Fibroblast of pulmonary artery (primary cell): ENCODE results near the gene EID3.

Experiments
- DNase-seq: peaks from one replicate; pipeline ENCODE4 v3.0.0-alpha.2; 2010; ENCODE audit warnings: low read depth
- H3K4me3 ChIP-seq: replicated peaks from 2 replicates; pipeline ENCODE4 v1.5.1; 2011; ENCODE audit warnings: low read depth, mild to moderate bottlenecking, control low read depth, low read length, moderate library complexity
- TF ChIP-seq, protein P1 (sequence below): IDR thresholded peaks from 2 replicates; pipeline ENCODE4 v1.5.1; 2011; ENCODE audit warnings: mild to moderate bottlenecking, control low read depth, low read length, inconsistent platforms; ENCODE audit errors: missing control alignments

EID3 gene

DNA sequence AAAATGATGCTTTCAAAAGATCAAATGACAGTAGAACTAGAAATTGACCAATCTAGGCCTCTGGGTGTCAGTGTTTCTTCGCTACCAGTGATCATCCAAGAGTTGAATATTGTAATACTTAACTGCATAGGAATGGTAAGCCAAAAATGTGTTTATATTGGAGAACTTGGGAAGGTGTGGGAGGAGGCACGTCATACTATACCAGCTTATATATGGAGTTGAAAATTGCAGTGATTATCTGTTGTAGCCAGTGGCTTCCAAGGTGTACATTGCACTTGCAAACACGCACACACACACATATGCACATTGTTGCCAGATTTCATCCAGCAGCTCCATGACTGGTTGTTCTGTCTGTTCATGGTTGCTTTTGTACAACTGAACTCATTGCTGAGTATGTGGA lies 36.1 kb downstream of the EID3 start:
- no peak for DNase-seq
- H3K4me3 ChIP-seq, result no peak overlapping the region
- TF ChIP-seq, protein P1, sequence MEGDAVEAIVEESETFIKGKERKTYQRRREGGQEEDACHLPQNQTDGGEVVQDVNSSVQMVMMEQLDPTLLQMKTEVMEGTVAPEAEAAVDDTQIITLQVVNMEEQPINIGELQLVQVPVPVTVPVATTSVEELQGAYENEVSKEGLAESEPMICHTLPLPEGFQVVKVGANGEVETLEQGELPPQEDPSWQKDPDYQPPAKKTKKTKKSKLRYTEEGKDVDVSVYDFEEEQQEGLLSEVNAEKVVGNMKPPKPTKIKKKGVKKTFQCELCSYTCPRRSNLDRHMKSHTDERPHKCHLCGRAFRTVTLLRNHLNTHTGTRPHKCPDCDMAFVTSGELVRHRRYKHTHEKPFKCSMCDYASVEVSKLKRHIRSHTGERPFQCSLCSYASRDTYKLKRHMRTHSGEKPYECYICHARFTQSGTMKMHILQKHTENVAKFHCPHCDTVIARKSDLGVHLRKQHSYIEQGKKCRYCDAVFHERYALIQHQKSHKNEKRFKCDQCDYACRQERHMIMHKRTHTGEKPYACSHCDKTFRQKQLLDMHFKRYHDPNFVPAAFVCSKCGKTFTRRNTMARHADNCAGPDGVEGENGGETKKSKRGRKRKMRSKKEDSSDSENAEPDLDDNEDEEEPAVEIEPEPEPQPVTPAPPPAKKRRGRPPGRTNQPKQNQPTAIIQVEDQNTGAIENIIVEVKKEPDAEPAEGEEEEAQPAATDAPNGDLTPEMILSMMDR, result no peak

DNA sequence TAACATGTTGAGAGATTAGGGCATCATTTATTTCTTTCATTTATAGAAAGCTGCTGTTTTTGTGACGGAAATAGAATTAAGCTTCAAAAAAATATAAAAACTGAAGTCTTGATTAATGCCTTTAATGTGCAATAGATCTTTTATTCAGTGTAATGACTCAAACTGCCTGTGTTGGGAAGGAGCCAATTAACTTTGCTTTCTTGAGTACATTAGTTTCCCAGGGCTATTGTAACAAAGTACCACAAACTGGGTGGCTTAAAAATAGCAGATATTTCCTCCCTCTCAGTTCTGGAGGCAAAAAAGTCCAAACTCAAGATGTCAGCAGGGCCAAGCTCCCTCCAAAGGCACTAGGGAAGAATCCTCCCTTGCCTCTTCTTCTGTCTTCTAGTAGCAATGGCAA lies 36.6 kb downstream of the EID3 start:
- TF ChIP-seq, protein P1, result no peak
- no peak overlapping the region for H3K4me3 ChIP-seq
- peak; percentile 56 for DNase-seq

DNA sequence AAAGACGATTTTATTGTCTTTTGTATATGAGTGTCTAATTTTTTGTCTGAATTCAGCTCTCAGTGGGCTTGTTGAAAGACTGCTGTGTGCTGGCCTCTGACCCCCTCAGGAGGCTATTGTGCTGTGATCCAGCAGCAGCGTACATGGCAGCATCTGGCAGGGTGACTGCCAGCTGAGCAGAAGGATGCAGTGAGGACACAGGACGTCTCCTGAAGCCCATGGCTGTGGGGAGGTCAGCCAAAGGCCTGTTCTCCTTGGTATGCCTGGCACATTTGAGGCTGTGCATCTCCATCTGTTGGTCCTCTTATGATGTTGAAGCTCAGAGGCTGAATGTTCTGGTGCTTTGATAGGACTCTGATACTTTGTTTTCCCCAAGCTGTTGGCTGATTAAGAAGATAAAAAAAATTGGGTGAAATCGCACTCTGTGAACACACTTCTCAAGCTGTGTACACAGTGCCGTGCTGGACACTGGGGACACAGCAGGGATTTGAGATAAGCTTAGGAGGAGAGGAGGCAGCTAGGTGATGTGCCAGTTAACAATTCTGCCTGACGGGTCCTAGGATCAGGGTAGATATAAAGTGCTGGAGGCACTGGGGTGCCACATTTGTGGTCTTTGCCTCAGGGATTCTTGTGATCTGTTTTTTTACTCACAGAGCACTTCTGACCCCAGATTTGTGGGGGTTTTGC lies 37.5 kb downstream of the EID3 start:
- DNase-seq, result no peak
- TF ChIP-seq, protein P1, result no peak
- no peak overlapping the region for H3K4me3 ChIP-seq

DNA sequence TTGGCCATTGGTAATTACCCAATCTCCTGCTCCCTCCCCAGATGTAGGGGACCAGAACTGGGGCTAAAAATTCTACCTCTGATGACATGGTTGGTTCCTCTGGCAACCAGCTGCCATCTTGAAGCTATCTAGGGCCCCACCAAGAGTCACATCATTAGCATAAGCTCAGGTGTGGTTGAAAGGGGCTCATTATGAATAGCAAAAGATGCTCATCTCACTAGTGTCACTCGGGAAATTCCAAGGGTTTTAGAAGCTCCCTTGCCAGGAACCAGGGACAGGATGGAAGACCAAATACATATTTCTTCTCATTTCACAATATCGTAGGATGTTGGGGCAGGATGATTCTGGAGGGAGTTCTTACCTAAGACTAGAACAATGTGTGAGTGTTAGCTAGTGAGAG lies 38.6 kb downstream of the EID3 start:
- no peak for DNase-seq
- TF ChIP-seq, protein P1, result no peak
- no peak overlapping the region for H3K4me3 ChIP-seq

DNA sequence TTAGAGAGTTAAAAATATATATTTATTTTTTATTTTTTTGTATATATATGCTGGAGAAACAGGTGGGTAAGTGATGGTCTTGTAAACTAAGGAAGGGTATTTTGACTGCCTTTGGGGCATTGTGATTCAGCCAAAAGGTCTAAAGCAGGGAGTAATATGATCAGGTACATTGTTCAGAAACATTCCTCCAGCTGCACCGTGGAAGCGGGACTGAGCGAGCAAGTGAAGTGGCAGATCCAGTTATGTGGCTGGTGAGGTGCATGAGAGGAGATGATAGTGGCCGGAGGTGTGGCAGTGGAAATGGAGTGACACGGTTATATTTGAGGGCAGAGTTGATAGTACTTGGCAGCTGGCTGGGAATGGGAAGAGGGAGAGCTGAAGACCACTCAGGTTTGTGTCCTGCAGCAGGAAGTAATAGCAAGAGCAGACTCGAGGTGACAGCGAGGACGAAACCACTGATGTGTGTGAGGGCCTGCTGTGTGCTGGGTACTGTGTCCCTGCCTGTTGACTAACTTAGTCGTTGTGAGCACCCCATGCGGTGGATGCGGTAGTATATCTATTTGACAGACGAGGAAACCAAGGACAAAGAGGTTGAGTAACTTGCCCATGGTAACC lies 39.2 kb downstream of the EID3 start:
- TF ChIP-seq, protein P1, result no peak
- no peak overlapping the region for H3K4me3 ChIP-seq
- no peak for DNase-seq

DNA sequence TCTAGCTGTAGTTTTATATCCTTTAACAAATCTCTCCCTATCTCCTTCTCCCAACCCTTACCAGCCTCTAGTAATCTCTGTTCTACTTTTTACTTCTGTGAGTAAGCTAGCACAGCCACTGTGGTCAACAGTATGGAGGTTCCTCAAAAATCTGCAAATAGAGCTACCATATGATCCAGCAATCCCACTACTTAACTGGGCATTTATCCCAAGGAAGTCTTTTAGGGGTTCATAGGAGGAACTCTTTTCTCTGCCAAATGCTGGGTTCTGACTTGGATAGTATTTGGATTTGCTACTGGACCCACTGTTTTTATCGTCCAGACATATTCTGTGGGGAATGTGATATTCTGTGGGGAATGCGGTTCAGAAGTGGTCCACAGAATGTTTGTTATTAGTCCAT lies 41.1 kb downstream of the EID3 start:
- no peak overlapping the region for H3K4me3 ChIP-seq
- TF ChIP-seq, protein P1, result no peak
- no peak for DNase-seq
